Globus pallidus (tissue), 1 donor: ENCODE measurements around the gene LYL1.

Experiments
- DNase-seq: peaks from one replicate; pipeline ENCODE4 v3.0.0-alpha.2; 2015; ENCODE audit warnings: low spot score

Gene LYL1

GRCh38 chr19:13092606-13093235 lies 9.9 kb downstream of the LYL1 start:
- no peak for DNase-seq

DNA sequence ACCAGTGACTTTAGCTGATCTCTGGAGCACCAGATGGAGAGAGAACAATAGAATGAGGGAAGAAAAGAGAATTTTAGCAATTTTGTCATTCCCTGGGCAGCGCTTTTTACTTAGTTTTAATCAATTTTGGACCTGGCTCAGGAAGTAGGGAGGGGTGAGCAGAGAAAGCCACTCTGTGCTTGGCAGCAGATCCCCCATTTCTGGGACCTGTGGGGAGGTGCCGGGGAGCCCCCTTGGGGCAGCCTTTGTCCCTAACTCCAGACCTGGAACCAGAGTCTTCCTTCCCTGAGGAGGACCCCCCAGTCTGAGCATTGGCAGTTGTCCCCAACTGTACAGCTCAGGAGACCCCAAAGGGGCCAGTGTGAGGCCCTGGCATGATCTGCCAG lies 10.5 kb downstream of the LYL1 start:
- no peak for DNase-seq

DNA sequence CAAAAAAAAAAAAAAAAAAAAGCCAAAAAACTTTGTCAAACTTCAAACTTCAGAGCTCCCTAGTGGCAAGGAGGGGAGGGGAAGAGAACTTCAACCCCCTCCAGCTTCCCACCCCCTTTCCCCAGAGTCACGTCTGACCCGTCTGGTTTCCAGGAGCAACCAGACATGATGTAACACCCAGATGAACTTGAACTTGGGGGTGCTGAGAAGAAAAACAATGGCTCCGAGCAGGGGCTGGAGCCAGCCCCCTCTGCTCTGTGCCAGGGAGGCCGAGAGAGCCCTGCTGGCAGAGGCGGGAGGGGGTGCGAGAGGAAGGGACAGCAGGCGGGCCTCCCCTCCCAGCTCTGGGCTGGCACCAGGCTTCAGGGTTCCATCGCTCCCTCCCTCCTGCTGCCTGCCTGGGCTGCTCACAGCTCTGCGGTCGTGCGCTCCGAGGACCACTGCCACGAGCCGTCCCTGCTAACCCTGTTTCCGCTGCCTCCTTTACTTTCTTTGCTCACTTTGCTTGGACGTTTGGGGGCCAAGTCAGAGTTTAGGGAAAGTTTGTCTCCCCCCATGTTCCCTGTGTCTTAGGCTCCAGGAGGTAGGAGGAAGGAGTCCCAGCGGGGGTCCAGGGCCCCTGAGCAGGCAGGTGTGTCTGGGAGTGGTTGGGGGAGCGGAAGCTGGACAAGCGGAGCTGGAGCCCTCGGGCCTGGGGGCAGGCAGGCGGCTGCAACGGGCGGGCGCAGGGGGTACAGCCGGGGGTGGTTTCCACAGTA lies 11.1 kb downstream of the LYL1 start:
- peak; percentile 95 for DNase-seq

GRCh38 chr19:13090511-13091231 lies 12.0 kb downstream of the LYL1 start:
- no peak for DNase-seq

DNA sequence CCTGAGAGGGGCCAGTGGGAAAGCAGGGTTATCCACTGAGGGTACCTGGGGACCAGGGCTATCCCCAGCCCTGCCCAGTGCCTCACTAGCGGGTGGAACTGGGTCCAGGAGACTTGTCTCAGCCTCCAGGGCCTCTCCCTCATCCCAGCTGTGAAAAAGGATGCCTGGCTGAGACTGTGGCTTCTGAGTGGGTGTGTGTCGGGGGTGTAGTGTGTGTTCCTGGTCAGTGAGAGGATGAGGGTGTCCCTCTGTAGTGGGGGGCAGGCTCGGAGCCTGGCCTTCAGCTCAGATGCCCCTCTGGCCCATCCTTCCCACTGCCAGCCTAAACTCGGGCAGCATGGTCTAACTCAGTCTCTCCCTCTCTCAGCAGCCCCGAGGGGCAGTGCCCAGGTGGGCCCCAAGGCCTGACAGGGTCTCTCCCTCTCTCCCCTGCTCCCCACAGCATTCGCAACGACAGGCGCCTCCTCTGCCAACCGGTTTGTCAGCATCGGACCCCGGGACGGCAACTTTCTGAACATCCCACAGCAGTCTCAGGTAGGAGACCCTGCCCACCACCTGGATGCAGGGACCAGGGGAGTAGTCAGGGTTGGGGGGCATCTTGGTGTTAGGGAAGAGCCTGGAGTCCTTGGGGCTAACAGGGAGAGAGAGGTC lies 12.7 kb downstream of the LYL1 start:
- no peak for DNase-seq

DNA sequence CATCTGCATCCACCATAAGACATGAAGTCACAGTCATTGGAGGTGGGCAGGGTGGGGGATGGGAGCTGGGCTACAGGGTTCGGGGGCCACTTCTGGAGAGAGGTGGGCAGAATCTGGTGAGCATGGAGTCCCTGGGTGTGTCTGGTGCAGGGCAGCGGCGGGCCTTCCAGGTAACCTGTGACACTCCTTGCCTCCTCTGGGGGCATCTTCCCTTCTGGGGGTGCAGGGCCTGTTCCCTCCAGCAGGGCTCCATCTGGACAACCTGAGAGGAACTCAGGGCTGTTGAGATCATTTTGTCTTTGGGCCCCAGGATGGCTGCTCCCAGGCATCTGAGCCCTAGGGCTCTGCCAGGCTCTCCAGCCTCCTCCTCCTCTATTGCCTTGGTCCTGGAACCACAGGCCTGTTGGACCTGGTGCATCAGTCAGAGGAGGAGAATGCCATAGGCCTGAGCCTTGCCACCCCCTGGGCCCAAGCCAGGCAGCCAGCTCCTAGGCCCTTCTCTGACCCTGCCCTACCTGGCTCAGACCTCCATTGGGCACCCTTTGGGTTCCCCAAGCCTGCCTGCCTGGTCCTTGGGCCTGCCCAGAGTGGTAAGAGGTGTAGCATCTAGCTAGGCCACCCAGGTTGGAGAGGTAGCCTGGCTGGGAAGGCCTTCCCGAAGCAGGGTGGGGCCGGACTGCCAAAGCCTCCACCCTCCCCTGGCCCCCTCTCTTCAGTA lies 13.4 kb downstream of the LYL1 start:
- no peak for DNase-seq

GRCh38 chr19:13087795-13088537 lies 14.7 kb downstream of the LYL1 start:
- no peak for DNase-seq

DNA sequence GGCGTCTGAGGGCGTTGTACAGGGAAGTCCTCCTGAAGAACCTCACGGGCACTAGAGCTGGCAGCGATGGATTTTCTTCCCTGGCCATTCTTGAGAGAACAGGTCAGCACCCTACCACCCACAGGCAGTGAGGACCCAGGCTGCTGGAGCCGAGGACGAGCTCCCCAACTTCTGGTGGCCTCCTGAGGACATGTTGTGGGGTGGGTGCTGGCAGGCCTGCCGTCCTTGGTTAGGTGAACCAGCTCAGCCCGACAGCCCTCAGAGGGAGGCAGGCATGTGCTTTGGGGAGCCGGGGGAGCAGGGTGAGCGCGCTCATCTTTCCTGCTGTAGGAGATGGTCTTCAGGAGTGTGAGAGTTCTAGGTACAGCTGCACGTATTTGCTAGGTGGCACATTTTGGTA lies 15.4 kb downstream of the LYL1 start:
- no peak for DNase-seq

- peak; percentile 42 for DNase-seq
Observed at GRCh38 chr19:13086341-13086740, 16.3 kb downstream of the LYL1 start.

DNA sequence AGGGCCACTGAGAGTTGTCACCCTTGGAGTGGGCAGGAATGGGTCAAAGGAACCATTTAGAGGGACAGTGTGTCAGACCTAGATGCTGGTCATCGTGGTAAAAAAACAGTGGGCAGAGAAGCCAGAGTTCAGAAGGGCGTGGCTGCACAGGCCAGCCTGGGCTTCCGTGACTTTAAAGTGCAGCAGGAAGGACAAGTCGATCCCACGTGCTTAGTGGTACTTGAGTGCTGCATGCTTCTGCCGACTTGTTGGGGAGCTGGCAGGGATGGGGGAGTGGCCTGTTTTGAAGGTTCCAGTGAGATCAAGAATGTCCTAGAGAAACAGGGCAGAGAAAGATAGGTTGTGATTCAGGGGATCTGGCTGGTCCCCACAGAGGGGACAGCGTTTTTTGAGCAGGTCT lies 17.0 kb downstream of the LYL1 start:
- peak; percentile 25 for DNase-seq

DNA sequence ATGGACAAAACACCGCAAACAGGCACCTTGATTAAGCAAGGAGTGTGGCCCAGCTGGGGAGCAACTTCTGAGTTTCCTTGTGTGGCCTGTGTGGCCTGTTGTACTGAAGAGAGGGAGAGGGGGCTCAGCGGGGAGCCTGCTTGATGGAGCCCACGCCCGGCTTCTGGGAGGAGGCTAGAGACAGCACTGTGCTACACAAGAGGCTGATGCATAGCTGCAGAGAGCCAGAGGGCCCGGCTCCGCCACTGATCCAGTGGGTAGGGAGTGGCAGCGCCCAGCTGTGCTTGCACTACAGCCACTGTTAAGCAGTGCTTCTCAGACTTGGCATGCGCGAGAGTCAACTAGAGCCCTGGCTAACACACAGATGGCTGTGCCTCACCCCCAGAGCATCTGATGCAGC lies 19.0 kb downstream of the LYL1 start:
- DNase-seq = peak; percentile 70

DNA sequence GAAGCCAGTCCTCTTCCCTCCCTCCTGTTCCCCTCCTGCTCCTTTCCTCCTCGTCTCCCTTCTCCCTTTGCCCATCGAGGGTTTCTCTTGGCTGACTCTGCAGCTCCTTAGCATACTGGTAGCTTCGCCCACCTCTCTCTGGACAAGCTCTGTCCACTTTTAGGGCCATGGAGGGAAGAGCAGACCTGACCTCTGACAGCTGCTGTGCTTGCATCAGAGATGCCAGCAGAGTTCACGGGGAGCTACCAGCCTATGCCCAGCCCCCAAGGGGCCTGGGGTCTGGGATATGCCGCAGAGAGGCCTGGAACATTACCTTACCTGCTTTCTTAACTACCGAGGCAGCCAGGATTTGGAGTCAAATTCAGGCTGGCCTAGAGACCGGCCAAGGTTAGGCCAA lies 19.7 kb downstream of the LYL1 start:
- DNase-seq = no peak

- DNase-seq = peak; percentile 45
Observed at GRCh38 chr19:13082192-13083007, 20.3 kb downstream of the LYL1 start.

DNA sequence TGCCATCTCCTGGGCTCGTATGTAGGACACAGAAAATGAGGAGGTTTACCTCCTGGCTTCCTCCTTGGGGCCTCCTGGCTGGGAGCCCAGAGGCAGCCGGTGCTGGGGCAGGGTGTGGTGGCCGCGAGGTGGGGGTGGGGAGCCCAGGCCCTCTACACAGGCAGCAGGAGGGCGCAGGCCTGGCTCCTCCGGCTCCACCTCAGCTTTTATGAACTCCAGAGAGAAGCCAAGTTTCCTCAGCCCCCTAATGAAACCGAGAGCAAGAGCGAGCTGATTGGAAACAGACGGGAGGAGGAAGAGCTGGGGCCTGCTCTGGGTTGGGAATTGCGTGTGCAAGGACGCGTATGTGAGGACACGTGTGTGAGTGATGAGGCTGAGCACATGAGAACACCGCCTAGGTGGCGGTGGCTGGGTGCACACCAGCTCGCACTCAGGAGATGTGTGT lies 23.1 kb downstream of the LYL1 start:
- DNase-seq = no peak

GRCh38 chr19:13078897-13079541 lies 23.6 kb downstream of the LYL1 start:
- no peak for DNase-seq

DNA sequence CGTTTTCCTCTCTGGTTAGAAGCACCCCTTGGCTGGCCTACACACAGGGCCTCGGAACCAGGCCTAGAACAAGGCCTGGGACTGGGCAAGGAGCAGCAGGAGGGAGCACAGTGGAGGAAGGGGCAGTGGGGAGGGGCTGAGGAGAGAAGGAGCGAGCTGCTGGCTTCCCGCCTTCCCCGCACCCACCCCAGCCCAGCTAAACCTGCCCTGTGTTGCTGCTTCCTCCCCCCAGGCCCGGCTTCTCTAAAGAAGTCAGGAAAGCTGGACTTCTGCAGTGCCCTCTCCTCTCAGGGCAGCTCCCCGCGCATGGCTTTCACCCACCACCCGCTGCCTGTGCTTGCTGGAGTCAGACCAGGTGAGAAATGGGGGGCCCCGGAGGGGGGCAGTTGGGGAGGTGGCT lies 24.3 kb downstream of the LYL1 start:
- no peak for DNase-seq

GRCh38 chr19:13077240-13077639 lies 25.4 kb downstream of the LYL1 start:
- no peak for DNase-seq

DNA sequence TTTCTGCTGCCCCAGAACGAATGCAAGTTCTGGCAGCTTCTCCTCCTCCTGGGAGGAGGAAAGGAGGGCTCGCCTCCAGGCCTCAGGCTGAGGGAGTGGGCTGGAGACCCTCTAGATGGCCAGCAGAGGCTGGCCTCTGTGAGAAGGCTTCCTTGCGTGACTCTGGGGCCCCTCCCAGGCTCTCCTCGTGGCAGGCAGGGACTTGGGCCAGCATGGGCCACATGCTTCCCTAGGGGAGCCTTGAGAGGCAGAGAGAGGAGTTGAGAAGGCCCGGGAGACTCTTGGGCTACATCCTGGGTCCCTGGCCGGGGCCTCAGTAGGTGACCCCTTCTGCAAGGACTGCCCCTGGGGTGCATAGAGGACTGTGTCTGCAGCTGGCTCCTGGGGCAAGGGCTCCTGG lies 25.9 kb downstream of the LYL1 start:
- DNase-seq = no peak

DNA sequence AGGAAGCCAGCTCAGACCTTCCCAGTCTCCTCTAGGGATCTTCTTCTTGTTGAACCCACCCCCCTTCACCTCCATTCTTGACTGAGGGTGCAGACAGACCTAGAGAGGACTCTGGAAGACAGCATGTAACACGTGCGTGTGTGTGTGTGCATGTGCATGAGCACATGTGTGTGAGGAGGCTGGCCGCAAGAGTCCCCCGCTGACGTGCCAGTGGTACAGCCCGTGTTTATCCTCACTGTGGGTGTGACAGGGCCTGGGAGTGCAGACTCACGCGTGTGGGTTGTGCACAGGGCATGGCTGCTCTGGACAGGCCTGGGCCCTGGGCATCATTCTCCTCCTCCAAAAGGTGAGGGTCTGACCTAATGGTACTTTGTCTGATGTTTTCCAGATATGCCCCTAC lies 26.3 kb downstream of the LYL1 start:
- DNase-seq = no peak

GRCh38 chr19:13074378-13074777 lies 28.3 kb downstream of the LYL1 start:
- no peak for DNase-seq
